Large intestine (tissue), 3 donors: ENCODE data around the gene CDK2AP2. TPM values are rescaled to one million over a fixed set of nuclear protein-coding genes. Genes with fewer than 3 reads are reported as not detected.

ENCODE experiments used
- DNase-seq, 2 donors: peaks; one replicate each; pipeline versions ENCODE4 v3.0.0 to v3.0.0-alpha.2; 2013
- H3K27ac ChIP-seq: one replicate; pipeline ENCODE4 v1.5.1; 2013; ENCODE audit warnings: low read length
- H3K27me3 ChIP-seq: 2 replicates; pipeline ENCODE4 v1.6.1; 2013; ENCODE audit warnings: low read length; ENCODE audit not compliant: control insufficient read depth, insufficient read depth
- H3K36me3 ChIP-seq: 2 replicates; pipeline ENCODE4 v1.6.1; 2013; ENCODE audit warnings: low read length; ENCODE audit not compliant: control insufficient read depth, insufficient read depth
- H3K4me1 ChIP-seq: one replicate; pipeline ENCODE4 v1.6.1; 2013; ENCODE audit warnings: low read length; ENCODE audit not compliant: control insufficient read depth, insufficient read depth
- H3K4me3 ChIP-seq: one replicate; pipeline ENCODE4 v1.5.1; 2013; ENCODE audit warnings: low read length
- H3K9me3 ChIP-seq: one replicate; pipeline ENCODE4 v1.6.1; 2013; ENCODE audit warnings: mild to moderate bottlenecking, low read depth, low read length, moderate library complexity; ENCODE audit not compliant: control insufficient read depth
- WGBS: methylation state at CpG from one replicate; pipeline ENCODE4 v1.1.5; 2013; ENCODE audit warnings: low lambda C conversion rate; ENCODE audit not compliant: insufficient coverage; 5-methylcytosine and 5-hydroxymethylcytosine counted together
- polyA plus RNA-seq: library from polyadenylated mRNA; unstranded; fragments of 120-200 nt; gene quantifications from one replicate; pipeline ENCODE4 v1.2.1, GENCODE V29; 2013

Gene CDK2AP2
- polyA plus RNA-seq, 1 donor: 105 TPM

- Histone ChIP-seq H3K4me3 (no peak overlapping the region), H3K27ac (no peak overlapping the region), H3K27me3 (no peaks in the 10 kb centered on the region), H3K4me1 (peaks cover 7% of the 10 kb centered on the region), H3K36me3 (no peaks in the 10 kb centered on the region), H3K9me3 (no peaks in the 10 kb centered on the region)
- DNase-seq: no peak
- WGBS: no CpG with 5 or more reads among the region's 2 CpGs
These were observed 35.6 kb upstream of the CDK2AP2 start for GRCh38 chr11:67543585-67543984.

DNA sequence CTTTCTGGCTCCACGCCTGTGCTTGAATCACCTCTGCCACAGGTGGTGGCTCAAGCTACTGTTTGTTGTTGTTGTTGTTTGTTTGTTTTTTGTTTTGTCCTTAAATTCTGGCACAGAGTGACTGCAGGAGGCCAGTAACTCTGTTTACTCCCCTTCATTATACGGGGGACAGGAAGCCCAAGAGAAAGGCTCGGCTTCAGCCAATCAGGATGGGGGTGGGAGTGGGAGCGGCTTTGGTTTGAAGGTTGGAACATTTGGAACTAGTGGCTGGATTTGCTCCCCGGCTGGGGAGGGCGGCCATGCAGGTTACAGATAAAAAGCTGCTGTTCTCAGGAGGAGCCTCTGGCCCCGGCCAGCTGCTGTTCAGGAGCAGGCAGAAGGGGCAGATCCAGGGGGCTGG lies 35.0 kb upstream of the CDK2AP2 start:
- no peak for DNase-seq

DNA sequence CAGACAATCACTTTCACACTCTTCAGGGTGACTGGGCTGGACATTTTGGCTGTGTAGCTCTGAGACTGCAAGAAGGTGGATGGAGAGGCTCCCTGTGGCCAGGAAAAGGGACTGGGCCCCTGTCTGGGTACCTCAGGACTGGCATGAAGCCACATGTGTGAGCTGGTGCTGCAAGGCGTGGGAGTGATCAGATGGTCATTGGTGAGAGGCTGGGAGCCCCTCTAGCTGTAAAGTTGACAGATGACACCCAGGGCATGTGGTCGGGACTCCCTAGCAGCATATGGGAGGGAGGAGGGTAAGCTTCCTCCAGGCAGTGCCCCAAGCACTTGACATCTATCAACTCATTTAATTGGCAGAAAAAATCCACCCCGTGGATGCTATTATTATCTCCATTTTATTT lies 34.2 kb upstream of the CDK2AP2 start:
- Histone ChIP-seq H3K4me3 (no peak overlapping the region), H3K4me1 (peaks cover 7% of the 10 kb centered on the region), H3K27me3 (no peaks in the 10 kb centered on the region), H3K36me3 (no peaks in the 10 kb centered on the region), H3K9me3 (no peaks in the 10 kb centered on the region), H3K27ac (no peak overlapping the region)
- DNase-seq: no peak
- WGBS: no CpG with 5 or more reads among the region's 3 CpGs

More for the DNA sequence above, 35.0 kb upstream of the CDK2AP2 start:
- Histone ChIP-seq H3K27ac (no peak overlapping the region), H3K4me1 (peaks cover 7% of the 10 kb centered on the region), H3K9me3 (no peaks in the 10 kb centered on the region), H3K27me3 (no peaks in the 10 kb centered on the region), H3K36me3 (no peaks in the 10 kb centered on the region), H3K4me3 (no peak overlapping the region)
- no CpG with 5 or more reads among the region's 7 CpGs for WGBS

DNA sequence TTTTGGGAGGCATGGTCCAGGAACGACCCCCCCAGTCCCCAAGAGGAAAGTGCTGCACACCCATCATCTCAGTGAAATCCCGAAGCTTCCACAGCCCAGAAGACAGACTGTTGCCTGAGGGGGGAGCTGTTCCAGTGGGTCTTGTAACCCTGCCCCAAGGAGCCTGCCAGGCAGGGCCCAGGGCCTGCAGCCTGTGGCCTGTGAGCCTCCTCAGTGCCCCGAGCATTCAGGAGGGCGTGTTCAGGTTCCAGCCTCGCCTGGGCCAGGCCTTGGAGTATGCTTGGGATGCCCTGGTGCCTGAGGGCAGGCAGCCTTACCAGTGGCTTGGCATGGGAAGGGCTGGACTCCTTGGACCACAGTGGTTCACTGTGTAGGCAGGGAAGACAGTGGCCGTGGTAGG lies 33.2 kb upstream of the CDK2AP2 start:
- Histone ChIP-seq H3K36me3 (no peaks in the 10 kb centered on the region), H3K4me1 (peaks cover 12% of the 10 kb centered on the region), H3K9me3 (no peaks in the 10 kb centered on the region), H3K27me3 (no peaks in the 10 kb centered on the region), H3K27ac (no peak overlapping the region), H3K4me3 (no peak overlapping the region)
- WGBS: no CpG with 5 or more reads among the region's 6 CpGs
- no peak for DNase-seq

GRCh38 chr11:67539550-67539949 lies 31.6 kb upstream of the CDK2AP2 start:
- H3K36me3 ChIP-seq: no peaks in the 10 kb centered on the region
- no peak for DNase-seq
- H3K9me3 ChIP-seq: peaks cover 6% of the 10 kb centered on the region
- H3K27ac ChIP-seq: no peak overlapping the region
- H3K4me1 ChIP-seq: peaks cover 11% of the 10 kb centered on the region
- no peaks in the 10 kb centered on the region for H3K27me3 ChIP-seq
- WGBS: no CpG with 5 or more reads among the region's 4 CpGs
- H3K4me3 ChIP-seq: no peak overlapping the region

DNA sequence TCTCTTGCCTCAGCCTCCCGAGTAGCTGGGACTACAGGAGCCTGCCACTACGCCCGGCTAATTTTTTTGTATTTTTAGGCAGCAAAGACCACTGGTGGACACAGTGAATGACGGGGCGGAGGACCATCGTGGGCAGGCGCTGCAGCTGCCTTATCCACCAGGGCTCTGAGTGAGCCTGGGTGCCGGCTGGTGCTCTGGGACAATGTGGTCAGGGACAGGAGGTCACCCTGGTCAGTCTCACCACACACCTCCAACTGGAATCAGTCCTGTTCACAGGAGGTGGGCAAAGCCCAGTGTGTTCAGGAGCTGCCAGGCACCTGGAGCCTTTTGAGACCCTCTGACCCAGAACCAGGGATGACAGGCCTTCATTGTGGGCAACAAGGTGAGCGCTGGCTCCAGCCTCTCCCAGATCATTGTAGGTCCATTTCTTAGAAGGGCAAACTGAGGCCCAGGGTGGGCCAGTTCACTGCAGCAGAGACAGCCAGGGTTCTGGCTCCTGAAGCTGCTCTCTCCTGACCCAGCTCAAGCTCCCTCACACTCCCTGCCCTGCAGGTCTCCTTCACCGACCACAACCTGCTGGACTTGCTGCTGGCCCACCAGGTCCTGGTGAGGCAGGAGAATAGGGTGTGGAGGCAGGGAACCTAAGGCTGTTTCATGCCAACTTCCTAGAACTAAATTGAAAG lies 31.0 kb upstream of the CDK2AP2 start:
- Histone ChIP-seq H3K36me3 (no peaks in the 10 kb centered on the region), H3K4me3 (no peak overlapping the region), H3K27ac (no peak overlapping the region), H3K27me3 (no peaks in the 10 kb centered on the region), H3K4me1 (peaks cover 8% of the 10 kb centered on the region), H3K9me3 (peaks cover 9% of the 10 kb centered on the region)
- no peak for DNase-seq
- WGBS: no CpG with 5 or more reads among the region's 10 CpGs

GRCh38 chr11:67538306-67538705 lies 30.3 kb upstream of the CDK2AP2 start:
- peaks cover 10% of the 10 kb centered on the region for H3K4me1 ChIP-seq
- no peaks in the 10 kb centered on the region for H3K36me3 ChIP-seq
- no peak overlapping the region for H3K4me3 ChIP-seq
- H3K9me3 ChIP-seq: peaks cover 15% of the 10 kb centered on the region
- H3K27me3 ChIP-seq: no peaks in the 10 kb centered on the region
- WGBS: 80% methylated on average over 1 of the region's 6 CpGs
- DNase-seq: no peak
- no peak overlapping the region for H3K27ac ChIP-seq

GRCh38 chr11:67535561-67535960 lies 27.6 kb upstream of the CDK2AP2 start:
- peak; percentile 38 to 77 for DNase-seq
- no peak overlapping the region for H3K4me3 ChIP-seq
- no CpG with 5 or more reads among the region's 1 CpG for WGBS
- H3K36me3 ChIP-seq: no peaks in the 10 kb centered on the region
- H3K27ac ChIP-seq: peak overlapping the region; percentile 0
- peaks cover 15% of the 10 kb centered on the region for H3K9me3 ChIP-seq
- H3K27me3 ChIP-seq: no peaks in the 10 kb centered on the region
- H3K4me1 ChIP-seq: peaks cover 14% of the 10 kb centered on the region

DNA sequence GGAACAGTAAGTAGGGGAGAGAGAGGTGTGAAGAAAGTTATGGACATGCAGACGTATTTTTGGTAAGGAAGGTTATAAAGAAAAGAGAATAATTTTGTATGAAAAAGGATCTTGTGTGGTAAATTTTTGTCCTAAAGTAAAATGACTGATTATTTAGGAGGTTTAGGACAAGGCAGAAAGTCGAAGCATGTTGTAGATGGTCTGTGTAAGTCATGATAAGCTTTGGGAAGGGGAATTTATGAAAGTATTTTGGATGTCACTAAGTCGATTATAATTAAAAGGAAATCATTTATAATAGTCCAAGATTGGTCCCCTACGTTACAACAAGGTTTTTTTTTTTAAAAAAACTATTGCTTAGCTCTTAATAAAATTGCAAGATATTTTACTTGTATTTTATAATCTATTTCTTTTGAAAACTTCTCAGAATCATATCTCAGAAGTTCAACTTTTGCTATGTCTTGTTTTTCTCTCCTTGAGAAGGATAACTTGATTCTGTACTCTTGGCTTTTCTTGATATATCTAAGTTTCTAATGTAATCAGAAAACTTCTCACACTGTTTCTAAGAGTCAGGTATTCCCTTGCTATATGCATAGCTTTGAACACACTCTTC lies 26.2 kb upstream of the CDK2AP2 start:
- Histone ChIP-seq H3K4me1 (peaks cover 14% of the 10 kb centered on the region), H3K9me3 (peaks cover 15% of the 10 kb centered on the region), H3K36me3 (no peaks in the 10 kb centered on the region), H3K27me3 (no peaks in the 10 kb centered on the region), H3K27ac (no peak overlapping the region), H3K4me3 (no peak overlapping the region)
- DNase-seq: no peak
- 35% methylated on average over 3 of the region's 4 CpGs for WGBS

DNA sequence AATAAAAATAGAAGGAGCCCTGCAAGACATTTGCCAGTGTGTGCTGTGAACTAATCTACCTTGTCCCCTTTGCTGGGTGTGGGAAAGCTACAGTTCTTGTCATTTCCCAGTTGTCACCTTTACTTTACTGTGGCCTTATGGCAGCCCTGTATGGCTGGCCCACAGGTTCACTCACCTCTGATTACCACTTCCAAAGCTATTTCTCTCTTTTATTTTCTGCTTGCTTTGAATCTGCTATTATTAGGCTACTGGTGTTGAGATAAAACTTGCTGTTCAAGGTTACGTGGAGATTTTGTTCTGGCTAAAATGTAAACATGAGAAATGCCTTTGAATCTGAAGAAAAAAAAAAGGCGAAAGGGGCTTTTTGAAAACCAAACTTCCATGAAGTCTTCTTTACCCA lies 24.9 kb upstream of the CDK2AP2 start:
- Histone ChIP-seq H3K4me1 (peaks cover 14% of the 10 kb centered on the region), H3K27ac (peak overlapping the region; percentile 18), H3K36me3 (no peaks in the 10 kb centered on the region), H3K4me3 (no peak overlapping the region), H3K9me3 (peaks cover 15% of the 10 kb centered on the region), H3K27me3 (no peaks in the 10 kb centered on the region)
- WGBS: 50% methylated on average over 2 of the region's 2 CpGs
- DNase-seq: no peak

DNA sequence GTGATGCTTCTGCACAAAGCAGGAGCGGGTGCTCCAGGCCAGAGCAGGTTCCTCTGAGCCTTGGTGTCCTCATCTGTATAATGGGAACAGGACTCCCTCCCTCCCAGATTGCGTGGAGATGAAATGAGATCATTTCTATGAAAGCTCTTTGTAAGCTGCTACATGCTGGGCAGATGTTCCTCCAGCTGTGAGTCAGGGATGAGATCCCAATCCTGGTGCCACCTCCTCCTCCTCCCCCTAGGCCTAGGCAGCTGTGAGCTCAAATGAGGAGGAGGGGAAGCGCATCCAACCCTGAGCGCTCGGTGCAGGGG lies 22.3 kb upstream of the CDK2AP2 start:
- no CpG with 5 or more reads among the region's 5 CpGs for WGBS
- no peak for DNase-seq
- Histone ChIP-seq H3K27ac (no peak overlapping the region), H3K4me1 (peaks cover 13% of the 10 kb centered on the region), H3K4me3 (no peak overlapping the region), H3K36me3 (no peaks in the 10 kb centered on the region), H3K27me3 (no peaks in the 10 kb centered on the region), H3K9me3 (peaks cover 15% of the 10 kb centered on the region)
